ENCODE measurements around the gene ENTPD1.

Gene ENTPD1

GRCh38 chr10:95818668-95819067 is 62.7 kb downstream of the ENTPD1 start:
- no peaks in the 10 kb centered on the region for H3K27me3 Mint-ChIP-seq (ENCODE audit: low read depth)
- no peak overlapping the region for H3K4me3 Mint-ChIP-seq
- peak overlapping the region; percentile 95 for H3K27ac Mint-ChIP-seq
- H3K9me3 Mint-ChIP-seq, result no peaks in the 10 kb centered on the region
- peaks cover 48% of the 10 kb centered on the region for H3K4me1 Mint-ChIP-seq (ENCODE audit: low read depth)
- H3K36me3 Mint-ChIP-seq (ENCODE audit: low read depth), result peaks cover 38% of the 10 kb centered on the region

GRCh38 chr10:95819620-95820329 is 63.8 kb downstream of the ENTPD1 start:
- peak overlapping the region; percentile 62 for H3K4me3 Mint-ChIP-seq
- H3K36me3 Mint-ChIP-seq (ENCODE audit: low read depth), result peaks cover 41% of the 10 kb centered on the region
- H3K27me3 Mint-ChIP-seq (ENCODE audit: low read depth), result no peaks in the 10 kb centered on the region
- peaks cover 48% of the 10 kb centered on the region for H3K4me1 Mint-ChIP-seq (ENCODE audit: low read depth)
- peak overlapping the region; percentile 95 for H3K27ac Mint-ChIP-seq
- H3K9me3 Mint-ChIP-seq, result peaks cover 3% of the 10 kb centered on the region

- H3K4me3 Mint-ChIP-seq, result no peak overlapping the region
- H3K9me3 Mint-ChIP-seq, result peaks cover 3% of the 10 kb centered on the region
- peak overlapping the region; percentile 95 for H3K27ac Mint-ChIP-seq
- H3K4me1 Mint-ChIP-seq (ENCODE audit: low read depth), result peaks cover 42% of the 10 kb centered on the region
- H3K27me3 Mint-ChIP-seq (ENCODE audit: low read depth), result no peaks in the 10 kb centered on the region
- peaks cover 40% of the 10 kb centered on the region for H3K36me3 Mint-ChIP-seq (ENCODE audit: low read depth)
These were observed 64.4 kb downstream of the ENTPD1 start for GRCh38 chr10:95820363-95820762.

- Mint-ChIP-seq H3K27me3 (ENCODE audit: low read depth) (no peaks in the 10 kb centered on the region), H3K4me1 (ENCODE audit: low read depth) (peaks cover 41% of the 10 kb centered on the region), H3K27ac (peak overlapping the region; percentile 92), H3K9me3 (peaks cover 3% of the 10 kb centered on the region), H3K36me3 (ENCODE audit: low read depth) (peaks cover 40% of the 10 kb centered on the region), H3K4me3 (no peak overlapping the region)
These were observed 65.8 kb downstream of the ENTPD1 start for GRCh38 chr10:95821720-95822119.

GRCh38 chr10:95830044-95830443 is 74.1 kb downstream of the ENTPD1 start:
- H3K4me3 Mint-ChIP-seq, result peak overlapping the region; percentile 67
- H3K27me3 Mint-ChIP-seq (ENCODE audit: low read depth), result no peaks in the 10 kb centered on the region
- H3K4me1 Mint-ChIP-seq (ENCODE audit: low read depth), result peaks cover 49% of the 10 kb centered on the region
- H3K27ac Mint-ChIP-seq, result peak overlapping the region; percentile 97
- H3K36me3 Mint-ChIP-seq (ENCODE audit: low read depth), result peaks cover 30% of the 10 kb centered on the region
- H3K9me3 Mint-ChIP-seq, result peaks cover 6% of the 10 kb centered on the region

GRCh38 chr10:95831076-95831475 is 75.1 kb downstream of the ENTPD1 start:
- H3K4me3 Mint-ChIP-seq, result peak overlapping the region; percentile 86

GRCh38 chr10:95831515-95831914 is 75.6 kb downstream of the ENTPD1 start:
- Mint-ChIP-seq H3K36me3 (ENCODE audit: low read depth) (peaks cover 33% of the 10 kb centered on the region), H3K27me3 (ENCODE audit: low read depth) (no peaks in the 10 kb centered on the region), H3K9me3 (peaks cover 6% of the 10 kb centered on the region), H3K27ac (peak overlapping the region; percentile 97), H3K4me1 (ENCODE audit: low read depth) (peaks cover 54% of the 10 kb centered on the region), H3K4me3 (peak overlapping the region; percentile 86)

More at GRCh38 chr10:95831076-95831475, 75.1 kb downstream of the ENTPD1 start:
- Mint-ChIP-seq H3K9me3 (peaks cover 6% of the 10 kb centered on the region), H3K4me1 (ENCODE audit: low read depth) (peaks cover 56% of the 10 kb centered on the region), H3K36me3 (ENCODE audit: low read depth) (peaks cover 34% of the 10 kb centered on the region), H3K27me3 (ENCODE audit: low read depth) (no peaks in the 10 kb centered on the region), H3K27ac (peak overlapping the region; percentile 97)

GRCh38 chr10:95832216-95833041 is 76.5 kb downstream of the ENTPD1 start:
- peaks cover 35% of the 10 kb centered on the region for H3K36me3 Mint-ChIP-seq (ENCODE audit: low read depth)

GRCh38 chr10:95833042-95833610 is 77.2 kb downstream of the ENTPD1 start:
- H3K9me3 Mint-ChIP-seq, result peaks cover 6% of the 10 kb centered on the region
- H3K4me1 Mint-ChIP-seq (ENCODE audit: low read depth), result peaks cover 65% of the 10 kb centered on the region
- H3K4me3 Mint-ChIP-seq, result no peak overlapping the region
- peaks cover 31% of the 10 kb centered on the region for H3K36me3 Mint-ChIP-seq (ENCODE audit: low read depth)
- no peaks in the 10 kb centered on the region for H3K27me3 Mint-ChIP-seq (ENCODE audit: low read depth)
- H3K27ac Mint-ChIP-seq, result peak overlapping the region; percentile 97

More at GRCh38 chr10:95832216-95833041, 76.5 kb downstream of the ENTPD1 start:
- Mint-ChIP-seq H3K4me3 (peak overlapping the region; percentile 86), H3K27ac (peak overlapping the region; percentile 97), H3K9me3 (peaks cover 6% of the 10 kb centered on the region), H3K4me1 (ENCODE audit: low read depth) (peaks cover 62% of the 10 kb centered on the region), H3K27me3 (ENCODE audit: low read depth) (no peaks in the 10 kb centered on the region)

GRCh38 chr10:95834406-95834805 is 78.4 kb downstream of the ENTPD1 start:
- Mint-ChIP-seq H3K4me1 (ENCODE audit: low read depth) (peaks cover 69% of the 10 kb centered on the region), H3K4me3 (peak overlapping the region; percentile 2), H3K9me3 (peaks cover under 1% of the 10 kb centered on the region), H3K27ac (peak overlapping the region; percentile 97), H3K36me3 (ENCODE audit: low read depth) (peaks cover 26% of the 10 kb centered on the region), H3K27me3 (ENCODE audit: low read depth) (no peaks in the 10 kb centered on the region)

GRCh38 chr10:95835149-95835860 is 79.3 kb downstream of the ENTPD1 start:
- Mint-ChIP-seq H3K27me3 (ENCODE audit: low read depth) (no peaks in the 10 kb centered on the region), H3K9me3 (no peaks in the 10 kb centered on the region), H3K4me3 (no peak overlapping the region), H3K27ac (peak overlapping the region; percentile 91), H3K36me3 (ENCODE audit: low read depth) (peaks cover 28% of the 10 kb centered on the region), H3K4me1 (ENCODE audit: low read depth) (peaks cover 67% of the 10 kb centered on the region)

- Mint-ChIP-seq H3K27me3 (ENCODE audit: low read depth) (no peaks in the 10 kb centered on the region), H3K36me3 (ENCODE audit: low read depth) (peaks cover 26% of the 10 kb centered on the region), H3K4me1 (ENCODE audit: low read depth) (peaks cover 69% of the 10 kb centered on the region), H3K9me3 (no peaks in the 10 kb centered on the region), H3K4me3 (no peak overlapping the region), H3K27ac (peak overlapping the region; percentile 91)
These were observed 79.9 kb downstream of the ENTPD1 start for GRCh38 chr10:95835911-95836310.

- no peaks in the 10 kb centered on the region for H3K9me3 Mint-ChIP-seq
- no peaks in the 10 kb centered on the region for H3K27me3 Mint-ChIP-seq (ENCODE audit: low read depth)
- H3K27ac Mint-ChIP-seq, result peak overlapping the region; percentile 81
- no peak overlapping the region for H3K4me3 Mint-ChIP-seq
- peaks cover 22% of the 10 kb centered on the region for H3K36me3 Mint-ChIP-seq (ENCODE audit: low read depth)
- H3K4me1 Mint-ChIP-seq (ENCODE audit: low read depth), result peaks cover 64% of the 10 kb centered on the region
These were observed 80.8 kb downstream of the ENTPD1 start for GRCh38 chr10:95836610-95837355.
